Lower lobe of right lung (tissue), 2 donors: ENCODE results near the gene CYP8B1. TPM values are rescaled to one million over a fixed set of nuclear protein-coding genes. Genes with fewer than 3 reads are reported as not detected.

Experiments used
- ATAC-seq, 2 donors: fragments of 200-7000 bp; cut with Tn5 transposase; one replicate each; pipeline ENCODE4 v1.9.1; 2020 to 2022; ENCODE audit warnings: mild to moderate bottlenecking in 2 of 2, moderate library complexity in 2 of 2
- DNase-seq: peaks from one replicate; pipeline ENCODE4 v3.0.0-alpha.2; 2020
- H3K27ac ChIP-seq: fragments of 200-600 bp; one replicate; pipeline ENCODE4 v1.8.0; 2022
- H3K27me3 ChIP-seq: fragments of 200-600 bp; one replicate; pipeline ENCODE4 v1.8.0; 2022; ENCODE audit warnings: low read depth
- H3K36me3 ChIP-seq: fragments of 200-600 bp; one replicate; pipeline ENCODE4 v1.8.0; 2022; ENCODE audit warnings: mild to moderate bottlenecking
- H3K4me1 ChIP-seq: fragments of 200-600 bp; one replicate; pipeline ENCODE4 v1.8.0; 2022
- H3K4me3 ChIP-seq: fragments of 200-600 bp; one replicate; pipeline ENCODE4 v1.8.0; 2022; ENCODE audit warnings: mild to moderate bottlenecking
- H3K9me3 ChIP-seq: fragments of 200-600 bp; one replicate; pipeline ENCODE4 v1.8.0; 2022
- intact Hi-C: fragments of 100-400 bp; cut with DNase I; formaldehyde crosslinking; loops from one replicate; pipeline ENCODE4 v1.11.0; 2022
- total RNA-seq: library from RNA; stranded (reverse); fragmentation: NEBNext Ultra II Directional; extraction: Animal tissue kit (Norgen Biotek cat#: 25700); gene quantifications from one replicate; pipeline ENCODE4 v1.2.1, GENCODE V29; 2021
- TF ChIP-seq, protein P1 (sequence below): fragments of 200-600 bp; IDR thresholded peaks from one replicate; pipeline ENCODE4 v1.8.0; 2022; ENCODE audit warnings: antibody characterized with exemption, mild to moderate bottlenecking
- donor health status: DM: no; HTN: yes; CAD: no; lungs with severe emphysema.

CYP8B1 gene
- total RNA-seq, 1 donor from 2014 or later, result not detected

DNA sequence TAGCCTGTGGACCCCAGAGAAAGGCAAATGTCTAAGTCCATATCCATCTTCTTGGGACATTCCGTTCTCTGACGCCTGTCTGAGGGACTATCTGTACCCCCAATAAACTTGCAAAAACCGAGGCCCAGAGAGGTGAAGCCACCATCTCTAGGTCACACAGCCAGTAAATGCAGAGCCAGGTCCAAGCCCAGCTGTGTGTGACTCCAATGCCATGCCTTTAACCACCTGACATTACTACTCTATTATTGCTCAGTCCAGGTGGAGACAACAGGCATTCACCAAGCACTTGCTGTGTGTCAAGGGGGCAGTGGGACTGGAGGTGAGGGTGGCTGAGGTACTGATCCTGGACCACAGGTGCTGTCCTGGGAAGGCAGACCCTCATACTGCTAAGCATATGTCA lies 25.4 kb downstream of the CYP8B1 start:
- DNase-seq, result no peak
- intact Hi-C loops, result no loop called here
- no peak overlapping the region for H3K27ac ChIP-seq
- no peaks in the 10 kb centered on the region for H3K36me3 ChIP-seq
- ATAC-seq, result no peak
- no peaks in the 10 kb centered on the region for H3K9me3 ChIP-seq
- no peaks in the 10 kb centered on the region for H3K27me3 ChIP-seq
- H3K4me1 ChIP-seq, result peaks cover 39% of the 10 kb centered on the region
- H3K4me3 ChIP-seq, result no peak overlapping the region
- TF ChIP-seq, protein P1, sequence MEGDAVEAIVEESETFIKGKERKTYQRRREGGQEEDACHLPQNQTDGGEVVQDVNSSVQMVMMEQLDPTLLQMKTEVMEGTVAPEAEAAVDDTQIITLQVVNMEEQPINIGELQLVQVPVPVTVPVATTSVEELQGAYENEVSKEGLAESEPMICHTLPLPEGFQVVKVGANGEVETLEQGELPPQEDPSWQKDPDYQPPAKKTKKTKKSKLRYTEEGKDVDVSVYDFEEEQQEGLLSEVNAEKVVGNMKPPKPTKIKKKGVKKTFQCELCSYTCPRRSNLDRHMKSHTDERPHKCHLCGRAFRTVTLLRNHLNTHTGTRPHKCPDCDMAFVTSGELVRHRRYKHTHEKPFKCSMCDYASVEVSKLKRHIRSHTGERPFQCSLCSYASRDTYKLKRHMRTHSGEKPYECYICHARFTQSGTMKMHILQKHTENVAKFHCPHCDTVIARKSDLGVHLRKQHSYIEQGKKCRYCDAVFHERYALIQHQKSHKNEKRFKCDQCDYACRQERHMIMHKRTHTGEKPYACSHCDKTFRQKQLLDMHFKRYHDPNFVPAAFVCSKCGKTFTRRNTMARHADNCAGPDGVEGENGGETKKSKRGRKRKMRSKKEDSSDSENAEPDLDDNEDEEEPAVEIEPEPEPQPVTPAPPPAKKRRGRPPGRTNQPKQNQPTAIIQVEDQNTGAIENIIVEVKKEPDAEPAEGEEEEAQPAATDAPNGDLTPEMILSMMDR, result no peak

DNA sequence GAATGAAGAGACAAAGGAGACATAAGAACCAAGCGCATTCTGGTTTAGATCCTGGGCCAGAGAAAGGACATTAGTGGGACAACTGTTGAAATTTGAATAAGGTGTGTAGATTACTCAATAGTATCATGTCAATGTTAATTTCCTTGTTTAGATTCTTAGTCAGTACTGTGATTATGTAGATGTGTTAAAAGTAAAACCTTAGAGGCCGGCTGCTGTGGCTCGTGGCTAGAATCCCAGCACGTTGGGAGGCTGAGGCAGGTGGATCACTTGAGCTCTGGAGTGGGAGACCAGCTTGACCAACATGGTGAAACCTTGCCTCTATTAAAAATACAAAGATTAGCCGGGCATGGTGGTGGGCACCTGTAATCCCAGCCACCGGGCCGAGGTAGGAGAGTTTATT lies 26.7 kb downstream of the CYP8B1 start:
- Histone ChIP-seq H3K9me3 (no peaks in the 10 kb centered on the region), H3K4me3 (no peak overlapping the region), H3K4me1 (peaks cover 39% of the 10 kb centered on the region), H3K36me3 (no peaks in the 10 kb centered on the region), H3K27ac (no peak overlapping the region), H3K27me3 (no peaks in the 10 kb centered on the region)
- intact Hi-C loops, result no loop called here
- ATAC-seq, result no peak
- TF ChIP-seq, protein P1, result no peak
- no peak for DNase-seq

DNA sequence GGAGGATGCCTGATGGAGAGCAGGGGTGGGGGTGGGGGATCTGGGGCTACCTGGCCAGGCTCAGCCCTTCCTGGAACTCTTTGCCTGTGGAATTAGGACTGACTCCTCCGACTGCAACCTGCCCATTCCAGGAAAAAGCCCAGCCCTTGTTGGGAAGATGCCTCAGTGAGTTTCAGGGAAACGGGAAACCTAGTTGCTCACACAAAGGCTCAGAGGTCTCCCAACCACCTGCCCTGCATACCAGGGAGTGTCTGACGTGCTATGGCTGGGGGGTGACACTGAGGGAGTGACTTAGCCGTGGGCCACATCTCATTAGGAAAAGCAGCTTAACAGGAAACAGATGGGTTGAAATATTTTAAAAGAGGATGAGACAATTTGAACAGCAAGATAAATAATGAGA lies 27.9 kb downstream of the CYP8B1 start:
- Histone ChIP-seq H3K36me3 (no peaks in the 10 kb centered on the region), H3K27ac (peak overlapping the region; percentile 72), H3K4me3 (no peak overlapping the region), H3K9me3 (no peaks in the 10 kb centered on the region), H3K4me1 (peaks cover 45% of the 10 kb centered on the region), H3K27me3 (no peaks in the 10 kb centered on the region)
- ATAC-seq (peak in 1 of 2 donors; percentile 46), DNase-seq (no peak)
- intact Hi-C loops, result no loop called here
- TF ChIP-seq, protein P1, result no peak

DNA sequence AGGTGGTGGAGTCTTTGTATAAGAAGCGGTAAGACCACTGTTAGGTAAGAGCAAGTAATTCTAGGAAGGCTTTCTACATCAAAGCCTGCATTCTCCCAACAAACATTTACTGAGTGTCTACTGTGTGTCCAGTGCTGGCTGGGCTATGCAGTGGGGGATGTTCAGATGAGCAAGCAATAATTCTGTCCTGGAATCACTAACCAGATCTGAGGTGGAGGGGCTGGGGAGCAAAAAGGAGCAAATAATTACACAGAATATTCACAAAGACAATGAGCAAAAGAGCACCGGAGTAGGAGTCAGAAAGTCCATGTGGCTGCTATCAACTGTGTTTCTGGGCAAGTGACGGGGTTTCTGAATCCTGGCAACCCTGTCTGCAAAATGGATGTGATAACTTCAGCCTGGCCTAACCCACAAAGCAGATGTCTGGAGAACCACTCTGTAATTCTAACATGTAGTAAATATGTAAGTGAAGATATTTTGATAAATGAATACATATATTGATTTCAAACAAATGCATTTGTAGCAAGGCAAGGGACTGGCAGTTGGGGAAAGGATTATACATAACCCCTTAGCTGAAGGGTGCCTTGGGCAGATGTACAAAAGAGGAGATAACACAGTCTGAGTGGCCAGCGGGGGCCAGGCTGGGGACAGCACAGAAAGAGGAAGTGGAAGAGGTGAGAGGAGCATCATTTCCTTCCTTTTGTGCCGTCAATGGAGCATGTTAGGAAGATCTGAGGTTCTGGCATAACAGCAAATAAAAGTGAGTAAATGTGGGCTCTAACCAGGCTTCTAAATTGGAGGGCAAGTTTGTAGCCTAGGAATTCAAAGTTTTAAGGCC lies 28.8 kb downstream of the CYP8B1 start:
- Histone ChIP-seq H3K36me3 (no peaks in the 10 kb centered on the region), H3K4me3 (no peak overlapping the region), H3K4me1 (peaks cover 37% of the 10 kb centered on the region), H3K27ac (peak overlapping the region; percentile 72), H3K27me3 (no peaks in the 10 kb centered on the region), H3K9me3 (no peaks in the 10 kb centered on the region)
- ATAC-seq (peak; percentile 66 to 79), DNase-seq (peak; percentile 58)
- intact Hi-C loops, result no loop called here
- TF ChIP-seq, protein P1, result no peak

DNA sequence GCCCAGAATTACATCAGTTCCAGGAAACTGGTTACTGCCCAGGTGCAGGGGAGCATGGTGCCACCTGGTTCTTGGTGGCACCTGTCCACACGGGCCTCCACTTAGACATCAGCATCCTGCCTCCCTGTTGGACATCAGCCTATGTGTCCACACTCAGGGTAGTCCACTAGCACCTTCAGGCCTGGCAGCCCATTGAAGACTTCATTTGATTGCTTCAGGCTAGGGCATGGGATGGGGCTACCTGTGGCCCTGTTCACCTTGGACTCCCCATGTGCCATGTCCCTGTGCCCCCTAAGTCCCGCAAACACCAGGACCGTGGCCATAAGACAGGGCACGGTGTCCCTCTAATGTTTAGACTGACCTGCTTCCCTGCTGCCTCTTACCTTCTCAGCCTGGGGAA lies 30.9 kb downstream of the CYP8B1 start:
- H3K27me3 ChIP-seq, result no peaks in the 10 kb centered on the region
- H3K9me3 ChIP-seq, result no peaks in the 10 kb centered on the region
- H3K27ac ChIP-seq, result peak overlapping the region; percentile 66
- intact Hi-C loops, result no loop called here
- ATAC-seq (no peak), DNase-seq (no peak)
- no peak overlapping the region for H3K4me3 ChIP-seq
- TF ChIP-seq, protein P1, result no peak
- no peaks in the 10 kb centered on the region for H3K36me3 ChIP-seq
- peaks cover 31% of the 10 kb centered on the region for H3K4me1 ChIP-seq
